Mucosa of rectum (tissue), 2 donors: ENCODE measurements around the gene MAS1L.

Experiments
- H3K27ac ChIP-seq, 2 donors: one replicate each; pipeline ENCODE4 v1.7.0; 2013; ENCODE audit warnings: inconsistent platforms in 2 of 2, low read depth in 2 of 2, low read length in 2 of 2
- H3K27me3 ChIP-seq, 2 donors: one replicate each; pipeline ENCODE4 v1.7.0; 2013; ENCODE audit warnings: low read length in 2 of 2; ENCODE audit not compliant: control insufficient read depth in 2 of 2, insufficient read depth in 2 of 2
- H3K36me3 ChIP-seq, 2 donors: one replicate each; pipeline ENCODE4 v1.7.0; 2013; ENCODE audit warnings: low read length in 2 of 2; ENCODE audit not compliant: control insufficient read depth in 2 of 2, insufficient read depth in 2 of 2
- H3K4me1 ChIP-seq, 2 donors: one replicate each; pipeline ENCODE4 v1.7.0; 2013; ENCODE audit warnings: low read length in 2 of 2, mild to moderate bottlenecking in 1 of 2; ENCODE audit not compliant: control insufficient read depth in 2 of 2, insufficient read depth in 2 of 2
- H3K4me3 ChIP-seq, 2 donors: one replicate each; pipeline ENCODE4 v1.7.0; 2013; ENCODE audit warnings: low read length in 2 of 2
- H3K9ac ChIP-seq, 2 donors: one replicate each; pipeline ENCODE4 v1.7.0; 2013; ENCODE audit warnings: low read length in 2 of 2, low read depth in 1 of 2, mild to moderate bottlenecking in 1 of 2
- H3K9me3 ChIP-seq, 2 donors: one replicate each; pipeline ENCODE4 v1.7.0; 2013; ENCODE audit warnings: low read length in 2 of 2; ENCODE audit not compliant: control insufficient read depth in 2 of 2
- donor health status: healthy.
- donor health status: Normal muscosa, but diverticular disease.

Gene MAS1L

GRCh38 chr6:29487131-29487530 is 625 bp downstream of the MAS1L start:
- H3K27ac ChIP-seq, result no peak overlapping the region
- H3K4me1 ChIP-seq, result no peaks in the 10 kb centered on the region
- no peak overlapping the region for H3K9ac ChIP-seq
- no peaks in the 10 kb centered on the region for H3K36me3 ChIP-seq
- no peak overlapping the region for H3K4me3 ChIP-seq
- H3K9me3 ChIP-seq, result no peaks in the 10 kb centered on the region
- H3K27me3 ChIP-seq, result no peaks in the 10 kb centered on the region

GRCh38 chr6:29486577-29486976 is 1.2 kb downstream of the MAS1L start:
- H3K4me1 ChIP-seq, result no peaks in the 10 kb centered on the region
- no peaks in the 10 kb centered on the region for H3K36me3 ChIP-seq
- no peaks in the 10 kb centered on the region for H3K27me3 ChIP-seq
- H3K27ac ChIP-seq, result no peak overlapping the region
- no peak overlapping the region for H3K9ac ChIP-seq
- H3K4me3 ChIP-seq, result no peak overlapping the region
- no peaks in the 10 kb centered on the region for H3K9me3 ChIP-seq

- H3K36me3 ChIP-seq, result no peaks in the 10 kb centered on the region
- H3K9ac ChIP-seq, result no peak overlapping the region
- no peak overlapping the region for H3K4me3 ChIP-seq
- no peaks in the 10 kb centered on the region for H3K9me3 ChIP-seq
- no peaks in the 10 kb centered on the region for H3K27me3 ChIP-seq
- H3K4me1 ChIP-seq, result no peaks in the 10 kb centered on the region
- no peak overlapping the region for H3K27ac ChIP-seq
Observed at GRCh38 chr6:29483735-29484134, 4.0 kb downstream of the MAS1L start.

DNA sequence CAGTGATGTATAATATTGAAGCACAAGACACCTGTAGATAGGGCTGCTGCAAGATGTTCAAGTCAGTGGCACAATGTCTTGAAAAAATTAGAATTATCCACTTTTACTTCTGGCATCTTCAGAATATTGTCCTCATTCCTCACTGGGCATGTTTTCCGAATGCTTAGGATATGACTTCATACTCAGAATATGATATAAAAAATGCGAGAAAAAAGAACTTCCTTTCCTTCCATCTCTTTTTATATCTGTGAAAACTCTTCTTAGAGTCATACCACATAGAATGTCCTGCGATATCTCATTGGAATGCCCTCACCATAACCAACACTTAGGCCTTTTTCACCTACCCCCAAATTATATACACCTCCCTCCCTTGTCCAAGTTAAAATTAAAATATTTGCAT is 4.6 kb downstream of the MAS1L start:
- Histone ChIP-seq H3K27me3 (no peaks in the 10 kb centered on the region), H3K9me3 (no peaks in the 10 kb centered on the region), H3K27ac (no peak overlapping the region), H3K36me3 (no peaks in the 10 kb centered on the region), H3K9ac (no peak overlapping the region), H3K4me3 (no peak overlapping the region), H3K4me1 (no peaks in the 10 kb centered on the region)

DNA sequence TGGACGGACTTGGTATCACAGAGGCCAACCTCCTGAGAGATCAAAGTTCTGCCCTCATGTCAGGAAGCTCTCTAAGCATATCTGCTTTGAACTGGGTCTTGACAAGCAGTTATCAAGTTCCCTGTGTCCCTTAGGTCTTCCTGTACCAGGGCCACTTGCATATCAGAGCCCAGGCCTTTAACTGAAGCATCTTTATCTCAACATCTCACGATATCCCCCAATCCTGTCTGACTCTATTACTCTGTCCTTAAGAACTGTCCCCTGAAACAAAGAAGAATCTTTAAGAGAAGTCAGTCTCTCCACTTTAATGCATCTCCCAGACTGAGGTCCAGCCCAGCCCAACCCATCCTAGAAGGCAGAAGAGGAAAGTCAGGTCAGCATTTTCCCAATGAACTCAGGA is 8.2 kb downstream of the MAS1L start:
- no peaks in the 10 kb centered on the region for H3K4me1 ChIP-seq
- H3K36me3 ChIP-seq, result no peaks in the 10 kb centered on the region
- no peak overlapping the region for H3K27ac ChIP-seq
- H3K9ac ChIP-seq, result no peak overlapping the region
- H3K9me3 ChIP-seq, result no peaks in the 10 kb centered on the region
- no peaks in the 10 kb centered on the region for H3K27me3 ChIP-seq
- H3K4me3 ChIP-seq, result no peak overlapping the region

DNA sequence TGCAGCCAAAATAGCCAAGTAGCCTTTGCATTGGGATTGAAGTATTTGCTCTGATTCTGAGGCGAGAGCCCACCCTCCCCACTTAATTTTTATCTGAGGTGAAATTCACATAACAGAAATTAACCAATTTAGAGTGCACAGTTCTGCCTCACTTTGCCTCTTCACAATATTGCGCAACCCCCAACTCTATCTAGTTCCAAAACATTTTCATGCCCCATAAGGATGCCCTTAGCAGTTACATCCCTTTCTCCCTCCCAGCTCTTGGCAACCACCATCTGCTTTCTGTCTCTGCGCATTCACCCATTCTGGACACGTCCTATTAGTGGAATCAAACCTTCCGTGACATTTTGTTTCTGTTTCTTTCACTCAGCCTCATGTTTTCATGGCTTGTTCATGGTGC is 9.0 kb downstream of the MAS1L start:
- no peak overlapping the region for H3K4me3 ChIP-seq
- H3K9me3 ChIP-seq, result no peaks in the 10 kb centered on the region
- no peaks in the 10 kb centered on the region for H3K36me3 ChIP-seq
- H3K4me1 ChIP-seq, result no peaks in the 10 kb centered on the region
- H3K9ac ChIP-seq, result no peak overlapping the region
- H3K27ac ChIP-seq, result no peak overlapping the region
- no peaks in the 10 kb centered on the region for H3K27me3 ChIP-seq

GRCh38 chr6:29477923-29478450 is 9.8 kb downstream of the MAS1L start:
- H3K27ac ChIP-seq, result no peak overlapping the region
- H3K36me3 ChIP-seq, result no peaks in the 10 kb centered on the region
- H3K9me3 ChIP-seq, result no peaks in the 10 kb centered on the region
- H3K4me1 ChIP-seq, result no peaks in the 10 kb centered on the region
- H3K27me3 ChIP-seq, result no peaks in the 10 kb centered on the region
- H3K9ac ChIP-seq, result no peak overlapping the region
- no peak overlapping the region for H3K4me3 ChIP-seq

DNA sequence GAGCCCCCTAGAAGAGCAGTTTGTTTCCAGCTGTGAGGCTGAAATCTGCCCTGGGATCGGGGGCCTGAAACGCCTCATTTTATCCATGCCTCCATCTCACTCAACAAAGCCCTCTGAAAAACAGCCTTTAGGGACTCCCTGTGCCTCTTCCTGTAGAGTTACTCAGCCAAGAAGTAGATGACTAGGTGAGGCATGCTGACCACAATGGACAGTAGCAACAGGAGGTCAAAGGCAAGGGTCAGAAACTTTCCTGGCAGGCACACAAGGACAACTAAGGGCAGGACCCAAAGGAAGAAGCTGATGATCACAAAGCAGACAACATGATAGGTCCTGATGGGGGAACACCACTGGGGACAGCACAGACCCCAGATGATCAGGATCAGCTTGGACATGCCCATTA is 12.8 kb downstream of the MAS1L start:
- Histone ChIP-seq H3K4me3 (no peak overlapping the region), H3K9me3 (no peaks in the 10 kb centered on the region), H3K27me3 (no peaks in the 10 kb centered on the region), H3K27ac (no peak overlapping the region), H3K9ac (no peak overlapping the region), H3K4me1 (no peaks in the 10 kb centered on the region), H3K36me3 (no peaks in the 10 kb centered on the region)

GRCh38 chr6:29466241-29466640 is 21.5 kb downstream of the MAS1L start:
- Histone ChIP-seq H3K4me1 (no peaks in the 10 kb centered on the region), H3K36me3 (no peaks in the 10 kb centered on the region), H3K4me3 (no peak overlapping the region), H3K27ac (no peak overlapping the region), H3K9me3 (no peaks in the 10 kb centered on the region), H3K27me3 (no peaks in the 10 kb centered on the region), H3K9ac (no peak overlapping the region)

DNA sequence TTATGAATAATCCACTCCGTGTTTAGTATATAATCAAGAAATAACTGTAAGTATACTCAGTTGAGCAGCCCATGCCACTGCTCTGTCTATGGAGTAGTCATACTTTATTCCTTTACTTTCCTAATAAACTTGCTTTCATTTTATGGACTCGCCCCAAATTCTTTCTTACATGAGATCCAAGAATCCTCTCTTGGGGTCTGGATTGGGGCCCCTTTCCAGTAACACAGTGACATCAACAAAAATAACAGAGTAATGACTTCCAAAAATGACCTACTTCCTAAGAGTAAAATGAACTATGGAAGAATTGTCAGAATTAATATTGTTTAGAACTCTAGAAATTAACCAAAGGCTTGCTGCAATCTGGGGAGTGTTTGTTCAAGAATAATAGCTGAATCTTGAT is 22.0 kb downstream of the MAS1L start:
- no peak overlapping the region for H3K27ac ChIP-seq
- no peak overlapping the region for H3K9ac ChIP-seq
- H3K27me3 ChIP-seq, result no peaks in the 10 kb centered on the region
- no peak overlapping the region for H3K4me3 ChIP-seq
- H3K4me1 ChIP-seq, result no peaks in the 10 kb centered on the region
- no peaks in the 10 kb centered on the region for H3K9me3 ChIP-seq
- no peaks in the 10 kb centered on the region for H3K36me3 ChIP-seq

GRCh38 chr6:29465279-29465678 is 22.5 kb downstream of the MAS1L start:
- H3K36me3 ChIP-seq, result no peaks in the 10 kb centered on the region
- H3K27ac ChIP-seq, result no peak overlapping the region

More at GRCh38 chr6:29465279-29465678, 22.5 kb downstream of the MAS1L start:
- no peaks in the 10 kb centered on the region for H3K4me1 ChIP-seq
- H3K27me3 ChIP-seq, result no peaks in the 10 kb centered on the region
- no peaks in the 10 kb centered on the region for H3K9me3 ChIP-seq
- no peak overlapping the region for H3K9ac ChIP-seq
- H3K4me3 ChIP-seq, result no peak overlapping the region
